Measurements from ENCODE around the gene FIS1.

Gene FIS1

DNA sequence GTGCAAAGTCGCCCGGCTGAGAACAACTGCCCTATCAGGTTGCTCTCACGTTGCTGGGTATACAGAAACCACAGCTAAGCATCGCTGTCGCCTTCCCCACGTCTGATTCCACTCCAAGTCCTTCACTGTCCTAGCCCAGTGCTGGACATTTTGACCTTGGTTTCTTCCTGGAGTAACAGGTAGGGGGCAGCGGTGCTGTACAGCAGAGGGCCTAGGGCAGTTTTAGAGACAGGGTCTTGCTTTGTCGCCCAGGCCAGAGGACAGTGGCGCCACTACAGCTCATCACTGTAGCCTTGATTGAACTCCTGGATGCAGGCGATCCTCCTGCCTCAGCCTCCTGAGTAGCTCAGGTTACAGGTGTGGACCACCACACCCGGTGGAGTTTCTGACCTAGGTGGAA lies 9.8 kb downstream of the FIS1 start:
- DNase-seq (ENCODE audit: insufficient read length, low spot score), result no peak
- TF ChIP-seq POLR2AphosphoS5 (IDR thresholded peaks at IDR 0.05; ENCODE audit: low read depth, low read length) (no peak), TAF1 (IDR thresholded peaks at IDR 0.05; ENCODE audit: low read depth, low read length) (no peak)
- FAIRE-seq, result no peak

DNA sequence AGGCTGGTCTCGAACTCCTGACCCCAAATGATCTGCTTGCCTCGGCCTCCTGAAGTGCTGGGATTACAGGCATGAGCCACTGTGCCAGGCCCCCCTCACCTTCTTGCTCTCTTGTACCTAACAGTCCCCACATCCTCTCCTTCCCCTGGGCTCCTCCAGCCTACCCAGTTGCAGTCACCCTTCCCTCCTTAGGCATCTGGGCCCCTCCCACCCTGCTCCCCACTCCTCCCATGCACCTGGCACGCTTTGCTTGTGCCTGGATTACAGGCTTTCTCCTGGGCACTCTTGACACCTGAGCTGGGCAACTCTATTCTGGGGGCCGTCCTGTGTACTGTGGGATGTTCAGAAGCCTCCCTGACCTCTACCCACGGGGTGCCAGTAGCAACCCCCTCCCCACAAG lies 10.2 kb downstream of the FIS1 start:
- FAIRE-seq (no peak), DNase-seq (ENCODE audit: insufficient read length, low spot score) (no peak)

DNA sequence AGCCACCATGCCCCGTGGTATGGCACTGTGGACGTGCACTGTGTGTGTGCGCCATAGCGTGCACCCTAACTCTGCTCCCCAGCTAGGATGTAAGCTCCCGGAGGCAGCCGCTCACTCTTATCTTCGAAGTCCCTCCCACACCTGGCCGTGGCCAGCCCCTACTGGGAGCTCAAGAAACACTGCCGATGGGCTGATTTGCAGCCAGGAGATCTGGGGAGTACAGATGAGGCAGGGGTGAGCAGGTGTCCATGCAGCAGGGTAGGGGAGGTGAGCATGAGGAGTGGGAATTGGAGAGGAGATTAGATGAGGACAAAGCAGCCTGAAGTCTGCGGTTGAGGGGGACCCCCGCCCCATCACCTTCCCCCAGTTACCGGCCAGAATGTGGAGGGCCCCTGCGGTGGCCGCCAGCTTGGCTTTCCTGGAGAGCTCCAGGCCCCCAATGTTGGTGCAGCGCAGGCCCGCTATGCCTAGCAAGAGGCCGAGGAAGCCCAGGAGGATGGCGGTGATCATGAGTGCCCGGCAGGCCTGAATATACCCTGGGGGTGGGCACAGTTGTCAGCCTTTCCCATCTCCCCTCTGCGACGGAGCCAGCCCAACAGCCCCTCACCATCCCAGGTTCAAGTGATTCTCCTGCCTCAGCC lies 10.9 kb downstream of the FIS1 start:
- TF ChIP-seq TAF1 (IDR thresholded peaks at IDR 0.05; ENCODE audit: low read depth, low read length) (no peak), POU2F2 (IDR thresholded peaks at IDR 0.05; ENCODE audit: low read depth, low read length) (no peak), SPI1 (IDR thresholded peaks at IDR 0.05; ENCODE audit: low read depth, low read length) (no peak), PAX5 (IDR thresholded peaks at IDR 0.05; ENCODE audit: insufficient read depth, low read length, severe bottlenecking) (no peak), POLR2A (IDR thresholded peaks at IDR 0.05; ENCODE audit: low read depth, low read length) (no peak), POLR2AphosphoS5 (IDR thresholded peaks at IDR 0.05; ENCODE audit: low read depth, low read length) (no peak)

More for the DNA sequence above, 10.2 kb downstream of the FIS1 start:
- TF ChIP-seq POLR2AphosphoS5 (IDR thresholded peaks at IDR 0.05; ENCODE audit: low read depth, low read length) (no peak), SPI1 (IDR thresholded peaks at IDR 0.05; ENCODE audit: low read depth, low read length) (no peak), POLR2A (IDR thresholded peaks at IDR 0.05; ENCODE audit: low read depth, low read length) (no peak), TAF1 (IDR thresholded peaks at IDR 0.05; ENCODE audit: low read depth, low read length) (no peak), POU2F2 (IDR thresholded peaks at IDR 0.05; ENCODE audit: low read depth, low read length) (no peak), PAX5 (IDR thresholded peaks at IDR 0.05; ENCODE audit: insufficient read depth, low read length, severe bottlenecking) (no peak)

DNA sequence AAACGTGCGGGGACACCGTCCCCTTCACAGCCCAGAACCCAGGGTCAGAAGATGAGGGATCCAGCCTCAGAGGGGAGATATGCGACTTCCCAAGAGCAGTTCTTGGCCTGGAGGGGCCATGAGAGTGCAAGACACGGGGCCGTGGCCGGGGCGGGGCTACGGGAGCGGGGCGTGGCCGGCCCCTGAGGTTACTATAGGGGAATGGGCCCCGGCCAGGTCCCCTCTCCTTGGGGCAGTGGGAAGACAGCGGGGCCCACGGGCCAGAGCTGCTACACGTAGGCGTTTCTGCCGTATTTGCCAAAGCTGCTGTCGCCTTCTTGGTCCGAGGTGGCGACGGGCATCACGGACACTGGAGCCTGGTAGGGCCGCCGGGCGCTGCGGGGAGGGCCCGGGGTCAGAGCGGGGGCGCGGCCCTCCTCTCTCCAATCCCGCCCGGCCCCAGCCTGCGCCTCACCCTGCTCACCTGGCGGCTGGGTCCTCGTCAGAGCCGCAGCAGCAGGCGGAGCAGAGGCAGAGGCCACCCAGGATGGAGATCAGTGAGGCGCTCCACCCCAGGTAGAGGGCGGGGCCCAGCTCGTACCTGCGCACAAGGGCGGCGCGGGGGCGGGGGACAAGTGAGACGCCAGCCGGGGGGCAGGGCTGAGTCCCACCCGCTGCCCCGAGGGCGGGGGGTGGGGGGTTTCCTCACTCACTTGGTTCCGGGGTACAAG lies 12.6 kb downstream of the FIS1 start:
- no peak for DNase-seq (ENCODE audit: insufficient read length, low spot score)

More for the DNA sequence above, 10.9 kb downstream of the FIS1 start:
- FAIRE-seq, result no peak
- DNase-seq (ENCODE audit: insufficient read length, low spot score), result no peak

DNA sequence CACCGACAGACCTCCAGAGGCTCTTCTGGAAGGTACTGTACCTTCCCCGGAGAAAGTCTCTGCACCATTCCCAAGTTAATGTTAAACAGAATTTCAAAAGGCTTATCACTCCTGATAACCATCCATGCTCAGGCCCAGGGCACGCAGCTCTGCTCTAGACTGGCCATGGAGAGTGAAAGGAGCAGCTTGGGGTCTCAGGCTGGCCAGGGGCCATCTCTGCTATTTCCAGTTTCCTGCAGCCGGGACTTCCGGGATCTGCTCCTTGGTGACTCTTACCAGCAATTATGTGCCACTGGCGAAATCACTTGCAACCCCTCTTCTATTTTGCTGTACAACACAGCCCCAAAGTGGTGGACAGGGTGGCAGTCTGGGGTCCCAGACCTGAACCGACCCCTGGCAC lies 13.2 kb downstream of the FIS1 start:
- TF ChIP-seq PAX5 (IDR thresholded peaks at IDR 0.05; ENCODE audit: insufficient read depth, low read length, severe bottlenecking) (no peak), SPI1 (IDR thresholded peaks at IDR 0.05; ENCODE audit: low read depth, low read length) (no peak), POLR2A (IDR thresholded peaks at IDR 0.05; ENCODE audit: low read depth, low read length) (no peak), TAF1 (IDR thresholded peaks at IDR 0.05; ENCODE audit: low read depth, low read length) (no peak), POLR2AphosphoS5 (IDR thresholded peaks at IDR 0.05; ENCODE audit: low read depth, low read length) (no peak), POU2F2 (IDR thresholded peaks at IDR 0.05; ENCODE audit: low read depth, low read length) (no peak)
- DNase-seq (ENCODE audit: insufficient read length, low spot score), result no peak
- FAIRE-seq, result no peak

More for the DNA sequence above, 12.6 kb downstream of the FIS1 start:
- TF ChIP-seq PAX5 (IDR thresholded peaks at IDR 0.05; ENCODE audit: insufficient read depth, low read length, severe bottlenecking), result no peak
- TF ChIP-seq POLR2AphosphoS5 (IDR thresholded peaks at IDR 0.05; ENCODE audit: low read depth, low read length), result no peak
- TF ChIP-seq TAF1 (IDR thresholded peaks at IDR 0.05; ENCODE audit: low read depth, low read length), result no peak
- TF ChIP-seq POU2F2 (IDR thresholded peaks at IDR 0.05; ENCODE audit: low read depth, low read length), result no peak
- no peak for TF ChIP-seq POLR2A (IDR thresholded peaks at IDR 0.05; ENCODE audit: low read depth, low read length)
- no peak for TF ChIP-seq SPI1 (IDR thresholded peaks at IDR 0.05; ENCODE audit: low read depth, low read length)
- FAIRE-seq, result no peak

DNA sequence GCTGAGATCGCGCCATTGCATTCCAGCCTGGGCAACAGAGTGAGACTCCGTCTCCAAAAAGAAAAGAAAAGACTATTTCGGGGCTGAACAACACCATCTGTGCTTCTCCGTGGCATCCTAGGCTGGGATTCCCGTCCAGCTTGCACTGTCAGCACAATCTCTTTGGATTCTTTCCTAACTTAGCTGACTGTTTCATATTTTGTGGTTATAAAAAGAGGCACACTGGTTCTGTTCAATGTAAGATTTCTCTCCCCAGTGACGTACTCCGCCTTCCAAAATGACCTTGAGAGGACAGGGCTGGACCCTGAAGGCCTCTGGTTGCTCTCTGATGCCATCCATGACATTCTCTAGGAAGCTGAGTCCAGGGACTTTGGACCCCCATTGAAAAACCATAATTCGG lies 18.2 kb downstream of the FIS1 start:
- no peak for FAIRE-seq
- TF ChIP-seq POLR2AphosphoS5 (IDR thresholded peaks at IDR 0.05; ENCODE audit: low read depth, low read length) (no peak), SPI1 (IDR thresholded peaks at IDR 0.05; ENCODE audit: low read depth, low read length) (no peak), POLR2A (IDR thresholded peaks at IDR 0.05; ENCODE audit: low read depth, low read length) (no peak), POU2F2 (IDR thresholded peaks at IDR 0.05; ENCODE audit: low read depth, low read length) (no peak), TAF1 (IDR thresholded peaks at IDR 0.05; ENCODE audit: low read depth, low read length) (no peak), PAX5 (IDR thresholded peaks at IDR 0.05; ENCODE audit: insufficient read depth, low read length, severe bottlenecking) (no peak)
- DNase-seq (ENCODE audit: insufficient read length, low spot score), result no peak

DNA sequence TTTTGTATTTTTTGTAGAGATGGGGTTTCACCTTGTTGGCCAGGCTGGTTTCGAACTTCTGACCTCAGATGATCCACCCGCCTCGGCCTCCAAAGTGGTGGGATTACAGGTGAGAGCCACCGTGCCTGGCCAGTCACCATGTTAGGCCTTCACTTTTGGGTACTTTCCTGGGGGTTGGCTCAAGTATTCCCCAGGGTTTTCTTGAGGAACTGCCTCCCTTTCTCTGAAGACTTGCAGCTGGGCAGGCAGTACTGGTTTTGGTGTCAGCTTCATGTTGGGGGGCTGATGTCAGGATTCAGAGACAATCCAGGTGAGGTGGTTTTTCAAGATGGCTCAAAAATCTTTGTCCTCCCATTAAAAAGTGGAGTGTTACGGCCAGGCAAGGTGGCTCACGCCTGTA lies 19.2 kb downstream of the FIS1 start:
- TF ChIP-seq SPI1 (IDR thresholded peaks at IDR 0.05; ENCODE audit: low read depth, low read length) (no peak), POLR2AphosphoS5 (IDR thresholded peaks at IDR 0.05; ENCODE audit: low read depth, low read length) (no peak), PAX5 (IDR thresholded peaks at IDR 0.05; ENCODE audit: insufficient read depth, low read length, severe bottlenecking) (no peak), TAF1 (IDR thresholded peaks at IDR 0.05; ENCODE audit: low read depth, low read length) (no peak), POU2F2 (IDR thresholded peaks at IDR 0.05; ENCODE audit: low read depth, low read length) (no peak)
- DNase-seq (ENCODE audit: insufficient read length, low spot score) (no peak), FAIRE-seq (no peak)

DNA sequence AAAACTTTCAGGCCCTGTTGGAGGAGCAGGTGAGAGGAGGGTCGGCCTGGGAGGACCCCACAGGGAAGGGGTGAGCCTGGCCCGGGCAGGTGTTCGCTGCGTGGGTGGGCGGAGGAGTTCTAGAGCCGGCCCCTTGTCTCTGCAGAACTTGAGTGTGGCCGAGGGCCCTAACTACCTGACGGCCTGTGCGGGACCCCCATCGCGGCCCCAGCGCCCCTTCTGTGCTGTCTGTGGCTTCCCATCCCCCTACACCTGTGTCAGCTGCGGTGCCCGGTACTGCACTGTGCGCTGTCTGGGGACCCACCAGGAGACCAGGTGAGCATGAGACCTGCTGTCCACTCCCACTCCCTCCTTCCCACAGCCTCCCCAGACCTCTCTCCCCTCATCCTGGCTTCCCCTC lies 21.4 kb downstream of the FIS1 start:
- no peak for FAIRE-seq

DNA sequence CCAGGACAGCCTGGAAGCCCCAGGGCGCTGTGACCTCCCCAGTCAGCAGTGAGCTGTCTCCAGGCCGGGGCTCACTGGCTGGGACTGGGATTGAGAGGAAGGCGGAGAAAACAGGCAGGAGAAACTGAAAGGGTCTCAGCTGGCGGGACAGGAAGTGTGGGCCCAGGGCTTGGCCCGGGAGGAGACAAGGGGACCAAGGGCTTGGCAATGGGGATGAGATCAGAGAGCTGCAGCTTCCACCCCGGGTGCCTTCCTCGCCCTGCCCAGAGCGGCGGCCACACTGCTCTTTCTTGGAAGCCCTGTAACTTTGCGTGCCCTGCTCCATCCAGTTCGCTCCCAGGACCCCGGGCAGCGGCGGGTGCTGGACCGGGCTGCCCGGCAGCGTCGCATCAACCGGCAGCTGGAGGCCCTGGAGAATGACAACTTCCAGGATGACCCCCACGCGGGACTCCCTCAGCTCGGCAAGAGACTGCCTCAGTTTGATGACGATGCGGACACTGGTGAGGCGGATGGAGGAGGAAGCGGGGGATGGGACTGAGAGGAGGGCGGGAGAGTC lies 22.5 kb downstream of the FIS1 start:
- no peak for TF ChIP-seq POLR2AphosphoS5 (IDR thresholded peaks at IDR 0.05; ENCODE audit: low read depth, low read length)
- no peak for TF ChIP-seq TAF1 (IDR thresholded peaks at IDR 0.05; ENCODE audit: low read depth, low read length)
- TF ChIP-seq POLR2A (IDR thresholded peaks at IDR 0.05; ENCODE audit: low read depth, low read length), result no peak
- no peak for TF ChIP-seq POU2F2 (IDR thresholded peaks at IDR 0.05; ENCODE audit: low read depth, low read length)
- no peak for TF ChIP-seq PAX5 (IDR thresholded peaks at IDR 0.05; ENCODE audit: insufficient read depth, low read length, severe bottlenecking)
- no peak for TF ChIP-seq SPI1 (IDR thresholded peaks at IDR 0.05; ENCODE audit: low read depth, low read length)

More for the DNA sequence above, 21.4 kb downstream of the FIS1 start:
- DNase-seq (ENCODE audit: insufficient read length, low spot score), result no peak
- no peak for TF ChIP-seq PAX5 (IDR thresholded peaks at IDR 0.05; ENCODE audit: insufficient read depth, low read length, severe bottlenecking)
- no peak for TF ChIP-seq POU2F2 (IDR thresholded peaks at IDR 0.05; ENCODE audit: low read depth, low read length)
- no peak for TF ChIP-seq TAF1 (IDR thresholded peaks at IDR 0.05; ENCODE audit: low read depth, low read length)
- no peak for TF ChIP-seq POLR2A (IDR thresholded peaks at IDR 0.05; ENCODE audit: low read depth, low read length)
- TF ChIP-seq SPI1 (IDR thresholded peaks at IDR 0.05; ENCODE audit: low read depth, low read length), result no peak
- TF ChIP-seq POLR2AphosphoS5 (IDR thresholded peaks at IDR 0.05; ENCODE audit: low read depth, low read length), result no peak

More for the DNA sequence above, 22.5 kb downstream of the FIS1 start:
- FAIRE-seq (no peak), DNase-seq (ENCODE audit: insufficient read length, low spot score) (no peak)

Data from GM12891 (cell line).